ENCODE measurements around the gene RCL1.
"Not testable (repeated sequence)": the region's sequence is repeated elsewhere in the genome, so short reads cannot be mapped to it uniquely, and the experiment has no call there.

RCL1 gene

GRCh38 chr9:4792572-4793458 is at the start of gene RCL1:
RCL1 (plus strand) TSS chr9:4792944; CDS start chr9:4793092, 148 bp downstream.
- peak; percentile 98 for DNase-seq

GRCh38 chr9:4743131-4743875 is 49.4 kb upstream of the RCL1 start:
- DNase-seq = no peak

- DNase-seq = no peak
Measured at GRCh38 chr9:4746278-4747030, 46.3 kb upstream of the RCL1 start.

- no peak for DNase-seq
Measured at GRCh38 chr9:4748612-4749011, 44.1 kb upstream of the RCL1 start.

- DNase-seq = no peak
Measured at GRCh38 chr9:4750023-4750673, 42.6 kb upstream of the RCL1 start.

- not testable (repeated sequence) for DNase-seq
Measured at GRCh38 chr9:4754530-4754929, 38.2 kb upstream of the RCL1 start.

GRCh38 chr9:4755026-4755609 is 37.6 kb upstream of the RCL1 start:
- DNase-seq = no peak

GRCh38 chr9:4756420-4756819 is 36.3 kb upstream of the RCL1 start:
- no peak for DNase-seq

- no peak for DNase-seq
Measured at GRCh38 chr9:4760122-4760521, 32.6 kb upstream of the RCL1 start.

GRCh38 chr9:4762108-4762885 is 30.4 kb upstream of the RCL1 start:
- DNase-seq = peak; percentile 80

GRCh38 chr9:4762886-4763541 is 29.7 kb upstream of the RCL1 start:
- no peak for DNase-seq

- DNase-seq = no peak
Measured at GRCh38 chr9:4764033-4764432, 28.7 kb upstream of the RCL1 start.

GRCh38 chr9:4768681-4769080 is 24.1 kb upstream of the RCL1 start:
- DNase-seq = no peak

- DNase-seq = no peak
Measured at GRCh38 chr9:4769321-4770080, 23.2 kb upstream of the RCL1 start.

GRCh38 chr9:4771788-4772187 is 21.0 kb upstream of the RCL1 start:
- no peak for DNase-seq

GRCh38 chr9:4774209-4774608 is 18.5 kb upstream of the RCL1 start:
- no peak for DNase-seq

GRCh38 chr9:4774958-4775357 is 17.8 kb upstream of the RCL1 start:
- not testable (repeated sequence) for DNase-seq

- DNase-seq = no peak
Measured at GRCh38 chr9:4780651-4781050, 12.1 kb upstream of the RCL1 start.

- DNase-seq = no peak
Measured at GRCh38 chr9:4781408-4781807, 11.3 kb upstream of the RCL1 start.

GRCh38 chr9:4783191-4783590 is 9.6 kb upstream of the RCL1 start:
- not testable (repeated sequence) for DNase-seq

Measured in activated T-cell treated with anti-CD3 and anti-CD28 coated beads, Interleukin-2, amount 50 U/mL, for 1 hour (primary cell).